Spinal cord (tissue), 10 donors: ENCODE measurements around the gene SKIC2. TPM values are rescaled to one million over a fixed set of nuclear protein-coding genes. Genes with fewer than 3 reads are reported as not detected.
"Not testable (repeated sequence)": the region's sequence is repeated elsewhere in the genome, so short reads cannot be mapped to it uniquely, and the experiment has no call there.

ENCODE experiments used
- DNase-seq, 6 donors: peaks; one replicate each; pipeline versions ENCODE4 v3.0.0 to v3.0.0-alpha.2; 2013 to 2015; ENCODE audit warnings: low spot score in 6 of 6, low read depth in 4 of 6
- H3K27ac ChIP-seq: one replicate; pipeline ENCODE4 v1.5.1; 2013; ENCODE audit warnings: low read depth, low read length, control low read depth
- H3K27me3 ChIP-seq: one replicate; pipeline ENCODE4 v1.6.1; 2013; ENCODE audit warnings: low read length; ENCODE audit not compliant: control insufficient read depth, insufficient read depth
- H3K36me3 ChIP-seq: one replicate; pipeline ENCODE4 v1.6.1; 2013; ENCODE audit warnings: low read length; ENCODE audit not compliant: control insufficient read depth, insufficient read depth
- H3K4me1 ChIP-seq: one replicate; pipeline ENCODE4 v1.6.1; 2013; ENCODE audit warnings: low read length; ENCODE audit not compliant: control insufficient read depth, insufficient read depth
- H3K4me3 ChIP-seq: one replicate; pipeline ENCODE4 v1.5.1; 2013; ENCODE audit warnings: low read depth, low read length, control low read depth
- H3K9me3 ChIP-seq: one replicate; pipeline ENCODE4 v1.6.1; 2013; ENCODE audit warnings: low read length; ENCODE audit not compliant: control insufficient read depth, insufficient read depth
- WGBS: methylation state at CpG from one replicate; pipeline ENCODE4 v1.1.5; 2013; ENCODE audit warnings: missing lambda C conversion rate; ENCODE audit not compliant: insufficient coverage; 5-methylcytosine and 5-hydroxymethylcytosine counted together
- polyA plus RNA-seq, 2 donors: library from polyadenylated mRNA; unstranded; fragments of 120-200 nt; gene quantifications; one replicate each; pipeline ENCODE4 v1.2.1, GENCODE V29; 2013; ENCODE audit not compliant: insufficient read length in 2 of 2
- total RNA-seq, 2 donors: library from RNA; depleted of rRNA in 1 of 2; stranded (reverse); fragments of 120-200 nt in 1 of 2; fragments of >200 nt in 1 of 2; gene quantifications; one replicate each; pipeline versions ENCODE4 v1.2.3 to v1.2.4, GENCODE V29; 2013 to 2014
- donor health status: healthy.

Gene SKIC2
- total and polyA plus RNA-seq, 4 donors = 24.0 to 60.5 (median 43.5) TPM

DNA sequence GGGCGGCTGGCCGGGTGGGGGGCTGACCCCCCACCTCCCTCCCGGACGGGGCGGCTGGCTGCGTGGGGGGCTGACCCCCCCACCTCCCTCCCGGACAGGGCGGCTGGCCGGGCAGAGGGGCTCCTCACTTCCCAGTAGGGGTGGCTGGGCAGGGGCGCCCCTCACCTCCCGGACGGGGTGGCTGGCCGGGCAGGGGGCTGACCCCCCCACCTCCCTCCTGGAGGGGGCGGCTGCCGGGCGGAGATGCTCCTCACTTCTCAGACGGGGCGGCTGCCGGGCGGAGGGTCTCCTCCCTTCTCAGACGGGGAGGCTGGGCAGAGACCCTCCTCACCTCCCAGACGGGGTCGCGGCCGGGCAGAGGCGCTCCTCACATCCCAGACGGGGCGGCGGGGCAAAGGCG is 17.1 kb downstream of the SKIC2 start:
- H3K4me3 ChIP-seq, H3K27ac ChIP-seq, H3K27me3 ChIP-seq, H3K9me3 ChIP-seq, DNase-seq: not testable (repeated sequence)
- Histone ChIP-seq H3K36me3 (peaks cover 30% of the 10 kb centered on the region), H3K4me1 (peaks cover 15% of the 10 kb centered on the region)
- WGBS = 100% methylated on average over 4 of the region's 30 CpGs

DNA sequence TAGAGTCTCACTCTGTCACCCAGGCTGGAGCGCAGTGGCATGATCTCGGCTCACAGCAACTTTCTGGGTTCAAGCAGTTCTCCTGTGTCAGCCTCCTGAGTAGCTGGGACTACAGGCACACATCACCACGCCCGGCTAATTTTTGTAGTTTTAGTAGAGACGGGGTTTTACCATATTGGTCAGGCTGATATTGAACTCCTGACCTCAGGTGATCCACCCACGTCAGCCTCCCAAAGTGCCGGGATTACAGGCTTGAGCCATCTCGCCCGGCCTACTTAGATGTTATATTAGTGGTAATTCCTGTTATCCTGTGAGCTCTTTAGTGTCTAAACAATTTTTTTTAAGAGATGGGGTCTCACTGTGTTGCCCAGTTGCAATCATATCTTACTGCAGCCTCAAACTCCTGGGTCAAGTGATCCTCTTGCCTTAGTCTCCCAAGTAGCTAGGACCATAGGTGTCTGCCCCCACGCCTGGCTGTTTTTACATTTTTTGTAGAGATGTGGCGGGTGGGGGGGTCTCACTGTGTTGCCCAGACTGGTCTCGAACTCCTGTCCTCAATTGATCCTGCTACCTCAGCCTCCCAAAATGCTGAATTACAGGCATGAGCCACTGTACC is 18.9 kb downstream of the SKIC2 start:
- Histone ChIP-seq H3K4me3 (no peak overlapping the region), H3K27ac (no peak overlapping the region), H3K9me3 (no peaks in the 10 kb centered on the region), H3K36me3 (peaks cover 30% of the 10 kb centered on the region), H3K27me3 (no peaks in the 10 kb centered on the region), H3K4me1 (peaks cover 2% of the 10 kb centered on the region)
- no peak for DNase-seq
- 94% methylated on average over 5 of the region's 12 CpGs for WGBS

DNA sequence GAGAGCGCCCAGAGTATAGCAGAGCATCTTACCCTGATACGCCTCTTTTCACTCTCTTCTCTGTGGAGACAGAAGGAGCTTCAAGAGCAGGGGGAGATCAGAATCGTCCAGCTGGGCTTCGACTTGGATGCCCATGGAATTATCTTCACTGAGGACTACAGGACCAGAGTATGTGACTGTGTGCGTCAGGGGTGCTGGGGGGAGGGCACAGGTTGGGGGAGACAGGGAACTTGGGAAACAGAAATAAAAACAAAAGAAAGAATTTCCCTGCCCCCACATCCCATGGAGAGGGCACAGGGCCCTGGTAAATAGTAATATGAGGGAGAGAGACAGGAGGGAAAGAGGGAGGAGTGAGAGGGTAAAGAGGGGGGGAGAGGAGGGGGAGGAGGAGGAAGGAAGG is 19.9 kb downstream of the SKIC2 start:
- WGBS = no CpG with 5 or more reads among the region's 5 CpGs
- DNase-seq = no peak
- Histone ChIP-seq H3K27ac (no peak overlapping the region), H3K4me3 (no peak overlapping the region), H3K27me3 (no peaks in the 10 kb centered on the region), H3K4me1 (no peaks in the 10 kb centered on the region), H3K9me3 (no peaks in the 10 kb centered on the region), H3K36me3 (peaks cover 29% of the 10 kb centered on the region)

DNA sequence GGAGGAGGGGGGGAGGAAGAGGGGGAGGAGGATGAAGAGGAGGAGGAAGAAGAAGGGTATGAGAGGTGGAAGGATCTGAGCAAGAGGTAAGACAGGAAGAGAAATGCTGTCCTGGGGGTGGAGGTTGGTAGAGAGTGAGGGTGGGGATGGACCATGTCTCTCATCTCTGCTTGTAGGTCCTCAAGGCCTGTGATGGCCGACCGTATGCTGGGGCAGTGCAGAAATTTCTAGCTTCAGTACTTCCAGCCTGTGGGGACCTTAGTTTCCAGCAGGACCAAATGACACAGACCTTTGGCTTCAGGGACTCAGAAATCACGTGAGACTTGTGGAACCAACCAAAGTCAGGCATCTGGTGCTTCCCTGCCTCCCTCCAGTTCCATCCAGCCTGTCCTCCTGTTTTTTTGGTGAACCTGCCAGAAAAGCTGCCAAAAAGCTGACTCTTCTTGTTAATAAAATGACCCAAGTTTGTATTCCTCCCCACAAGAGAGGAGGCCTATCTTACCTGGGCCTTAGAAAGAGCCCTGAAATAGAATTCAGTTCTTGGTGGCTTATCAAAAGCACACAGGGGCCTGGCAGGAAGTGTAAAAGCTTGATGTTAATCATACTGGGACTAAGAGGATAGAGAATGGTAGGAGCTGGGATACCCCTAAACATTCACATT is 20.4 kb downstream of the SKIC2 start:
- WGBS = 93% methylated on average over 3 of the region's 3 CpGs
- no peaks in the 10 kb centered on the region for H3K4me1 ChIP-seq
- H3K4me3 ChIP-seq = no peak overlapping the region
- no peaks in the 10 kb centered on the region for H3K9me3 ChIP-seq
- H3K27me3 ChIP-seq = no peaks in the 10 kb centered on the region
- DNase-seq = no peak
- no peak overlapping the region for H3K27ac ChIP-seq
- peaks cover 25% of the 10 kb centered on the region for H3K36me3 ChIP-seq

DNA sequence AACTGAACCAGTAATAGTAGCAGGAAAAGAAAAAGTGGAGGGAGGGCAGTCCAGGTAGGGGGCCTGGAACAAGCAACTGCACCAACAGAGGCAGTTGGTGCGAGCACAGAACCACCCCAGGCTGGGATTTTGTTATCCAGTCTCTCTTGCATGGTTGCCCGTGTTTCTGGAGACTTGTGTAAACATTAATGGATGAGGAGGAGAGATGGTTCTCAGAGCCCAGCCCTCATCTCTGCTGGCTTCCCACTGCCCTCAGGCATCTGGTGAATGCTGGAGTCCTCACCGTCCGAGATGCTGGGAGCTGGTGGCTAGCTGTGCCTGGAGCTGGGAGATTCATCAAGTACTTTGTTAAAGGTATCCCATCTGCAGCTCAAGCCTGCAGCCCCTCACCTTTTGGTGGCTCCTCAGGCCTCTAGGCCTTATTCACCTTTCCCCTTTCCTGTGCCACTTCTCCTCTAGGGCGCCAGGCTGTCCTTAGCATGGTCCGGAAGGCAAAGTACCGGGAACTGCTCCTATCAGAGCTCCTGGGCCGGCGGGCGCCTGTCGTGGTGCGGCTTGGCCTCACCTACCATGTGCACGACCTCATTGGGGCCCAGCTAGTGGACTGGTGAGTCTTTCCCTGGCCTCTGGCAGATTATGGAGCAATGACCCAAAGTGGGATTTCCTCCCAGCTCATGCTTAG is 21.4 kb downstream of the SKIC2 start:
- H3K27ac ChIP-seq, H3K4me3 ChIP-seq, DNase-seq, H3K4me1 ChIP-seq, H3K9me3 ChIP-seq, H3K27me3 ChIP-seq: not testable (repeated sequence)
- 88% methylated on average over 4 of the region's 13 CpGs for WGBS
- peaks cover 25% of the 10 kb centered on the region for H3K36me3 ChIP-seq

DNA sequence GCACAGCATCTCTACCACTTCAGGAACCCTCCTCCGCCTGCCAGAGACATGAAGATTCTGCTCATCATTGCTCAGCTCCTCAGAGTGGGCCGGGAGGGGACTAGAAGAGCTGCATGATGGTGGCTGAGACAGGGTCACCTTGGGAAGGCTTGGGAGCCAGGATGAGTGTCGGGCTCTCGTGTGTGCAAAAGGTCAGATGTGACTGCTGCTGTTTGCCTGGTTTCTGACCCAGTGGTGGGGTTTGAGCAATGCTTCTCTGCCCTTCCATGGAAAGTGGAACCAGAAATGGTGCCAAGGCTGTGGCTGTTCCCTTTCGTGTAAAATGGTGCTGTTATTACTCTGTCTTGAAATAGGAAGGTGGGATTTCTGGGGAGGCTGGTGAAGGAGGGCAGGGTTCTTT is 22.0 kb downstream of the SKIC2 start:
- H3K4me1 ChIP-seq, DNase-seq, H3K27ac ChIP-seq, H3K4me3 ChIP-seq, H3K27me3 ChIP-seq, H3K9me3 ChIP-seq: not testable (repeated sequence)
- H3K36me3 ChIP-seq = peaks cover 25% of the 10 kb centered on the region
- no CpG with 5 or more reads among the region's 5 CpGs for WGBS

DNA sequence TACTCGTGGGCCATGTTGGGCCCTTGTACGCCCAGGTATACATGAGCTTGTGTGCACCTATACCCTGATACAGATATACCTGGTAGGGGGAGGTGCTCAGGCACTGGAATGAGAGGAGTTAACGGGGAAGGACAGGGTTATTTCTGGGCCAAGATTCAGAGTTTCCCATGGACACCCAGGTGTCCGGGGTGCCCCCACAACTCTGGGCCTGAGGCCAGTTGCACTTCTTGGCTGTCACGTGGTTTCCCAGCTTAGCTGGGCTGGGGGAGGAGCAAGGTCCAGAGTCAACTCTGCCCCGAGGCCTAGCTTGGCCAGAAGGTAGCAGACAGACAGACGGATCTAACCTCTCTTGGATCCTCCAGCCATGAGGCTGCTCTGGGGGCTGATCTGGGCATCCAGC is 22.8 kb downstream of the SKIC2 start, which contains the start of gene C4A:
C4A (plus strand) TSS at position 314 of the 400 bp plus-strand sequence; CDS start at position 365, 51 bp downstream.
- H3K27me3 ChIP-seq, DNase-seq, H3K4me3 ChIP-seq, H3K27ac ChIP-seq, H3K4me1 ChIP-seq, H3K9me3 ChIP-seq: not testable (repeated sequence)
- H3K36me3 ChIP-seq = peaks cover 19% of the 10 kb centered on the region
- no CpG with 5 or more reads among the region's 7 CpGs for WGBS

DNA sequence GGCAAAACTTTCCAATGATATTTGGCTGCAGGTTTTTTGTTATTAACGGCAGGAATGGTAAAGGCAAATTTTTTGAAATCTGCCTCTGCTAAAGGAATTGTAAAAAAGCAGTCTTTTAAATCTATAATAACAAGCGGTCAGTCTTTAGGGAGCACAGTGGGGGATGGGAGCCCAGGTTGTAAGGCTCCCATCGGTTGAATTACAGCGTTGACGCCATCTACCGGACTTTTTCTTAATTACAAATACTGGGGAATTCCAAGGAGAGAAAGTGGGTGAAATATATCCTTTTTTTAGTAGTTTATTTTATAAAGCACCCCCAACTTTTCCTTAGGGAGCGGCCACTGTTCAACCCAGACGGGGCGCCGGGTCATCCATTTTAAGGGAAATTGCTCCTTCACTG is 30.4 kb downstream of the SKIC2 start:
- H3K9me3 ChIP-seq, H3K36me3 ChIP-seq, H3K4me1 ChIP-seq, H3K27ac ChIP-seq, DNase-seq, H3K4me3 ChIP-seq, H3K27me3 ChIP-seq: not testable (repeated sequence)
- WGBS = no CpG with 5 or more reads among the region's 10 CpGs

DNA sequence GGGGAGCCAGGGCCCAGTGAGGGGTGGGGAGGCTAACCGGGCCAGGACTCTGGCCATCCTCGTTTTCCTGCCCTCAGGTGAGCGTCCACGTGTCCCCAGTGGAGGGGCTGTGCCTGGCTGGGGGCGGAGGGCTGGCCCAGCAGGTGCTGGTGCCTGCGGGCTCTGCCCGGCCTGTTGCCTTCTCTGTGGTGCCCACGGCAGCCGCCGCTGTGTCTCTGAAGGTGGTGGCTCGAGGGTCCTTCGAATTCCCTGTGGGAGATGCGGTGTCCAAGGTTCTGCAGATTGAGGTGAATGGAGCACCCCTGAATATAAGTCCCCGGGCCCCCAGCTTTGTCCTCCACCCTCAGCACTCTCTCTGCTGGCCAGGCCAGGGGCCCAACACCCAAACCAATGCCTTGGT is 35.4 kb downstream of the SKIC2 start:
- WGBS = no CpG with 5 or more reads among the region's 14 CpGs
- not testable (repeated sequence) for H3K27ac ChIP-seq, H3K27me3 ChIP-seq, H3K4me1 ChIP-seq, H3K4me3 ChIP-seq, H3K9me3 ChIP-seq, H3K36me3 ChIP-seq, DNase-seq

DNA sequence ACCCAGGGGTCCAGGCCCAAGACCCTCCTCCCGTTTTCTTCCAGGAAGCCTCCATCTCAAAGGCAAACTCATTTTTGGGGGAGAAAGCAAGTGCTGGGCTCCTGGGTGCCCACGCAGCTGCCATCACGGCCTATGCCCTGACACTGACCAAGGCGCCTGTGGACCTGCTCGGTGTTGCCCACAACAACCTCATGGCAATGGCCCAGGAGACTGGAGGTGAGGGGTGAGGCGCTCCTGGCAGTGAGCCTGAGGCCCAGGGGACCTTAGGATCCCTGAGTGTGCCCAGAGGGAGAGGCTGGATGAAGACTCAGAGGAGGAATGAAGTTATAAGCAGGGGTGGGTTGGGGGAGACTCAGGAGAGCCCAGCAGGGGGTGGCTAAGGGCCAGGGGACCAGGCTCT is 37.4 kb downstream of the SKIC2 start:
- H3K9me3 ChIP-seq, H3K4me3 ChIP-seq, H3K27me3 ChIP-seq, H3K36me3 ChIP-seq, H3K27ac ChIP-seq, DNase-seq, H3K4me1 ChIP-seq: not testable (repeated sequence)
- 100% methylated on average over 4 of the region's 6 CpGs for WGBS
